ENCODE results near the gene SLC52A3. TPM values are rescaled to one million over a fixed set of nuclear protein-coding genes. Genes with fewer than 3 reads are reported as not detected.

SLC52A3 gene
- polyA plus RNA-seq, 1 donor from 2014 or later = not detected

GRCh38 chr20:753897-754635 lies 14.2 kb downstream of the SLC52A3 start:
- Mint-ChIP-seq H3K4me1 (no peaks in the 10 kb centered on the region), H3K27me3 (peaks cover 12% of the 10 kb centered on the region), H3K27ac (no peak overlapping the region), H3K9me3 (peaks cover 0 to 1% (median 0%) of the 10 kb centered on the region in 3 donors), H3K36me3 (no peaks in the 10 kb centered on the region), H3K4me3 (no peak overlapping the region)

GRCh38 chr20:753136-753535 lies 15.2 kb downstream of the SLC52A3 start:
- Mint-ChIP-seq H3K36me3 (no peaks in the 10 kb centered on the region), H3K9me3 (peaks cover 0 to 1% (median 0%) of the 10 kb centered on the region in 3 donors), H3K4me3 (no peak overlapping the region), H3K4me1 (no peaks in the 10 kb centered on the region), H3K27ac (no peak overlapping the region), H3K27me3 (peaks cover 6% of the 10 kb centered on the region)

GRCh38 chr20:752291-752690 lies 16.0 kb downstream of the SLC52A3 start:
- Mint-ChIP-seq H3K27me3 (peaks cover 3% of the 10 kb centered on the region), H3K9me3 (peaks cover 0 to 2% (median 1%) of the 10 kb centered on the region in 3 donors), H3K36me3 (no peaks in the 10 kb centered on the region), H3K4me3 (no peak overlapping the region), H3K27ac (no peak overlapping the region), H3K4me1 (no peaks in the 10 kb centered on the region)

- no peak overlapping the region for H3K27ac Mint-ChIP-seq
- no peak overlapping the region for H3K4me3 Mint-ChIP-seq
- peaks cover 0 to 4% (median 1%) of the 10 kb centered on the region in 3 donors for H3K9me3 Mint-ChIP-seq
These were observed 16.5 kb downstream of the SLC52A3 start for GRCh38 chr20:751761-752160.

GRCh38 chr20:750801-751200 lies 17.5 kb downstream of the SLC52A3 start:
- peaks cover 0 to 6% (median 3%) of the 10 kb centered on the region in 3 donors for H3K9me3 Mint-ChIP-seq
- no peaks in the 10 kb centered on the region for H3K36me3 Mint-ChIP-seq
- no peak overlapping the region for H3K27ac Mint-ChIP-seq
- H3K4me1 Mint-ChIP-seq = no peaks in the 10 kb centered on the region
- no peak overlapping the region for H3K4me3 Mint-ChIP-seq
- H3K27me3 Mint-ChIP-seq = peaks cover 3% of the 10 kb centered on the region

More at GRCh38 chr20:751761-752160, 16.5 kb downstream of the SLC52A3 start:
- H3K4me1 Mint-ChIP-seq = no peaks in the 10 kb centered on the region
- H3K27me3 Mint-ChIP-seq = peaks cover 3% of the 10 kb centered on the region
- H3K36me3 Mint-ChIP-seq = no peaks in the 10 kb centered on the region

- Mint-ChIP-seq H3K27me3 (peaks cover 3% of the 10 kb centered on the region), H3K4me3 (no peak overlapping the region), H3K36me3 (no peaks in the 10 kb centered on the region), H3K9me3 (peaks cover 3 to 17% (median 11%) of the 10 kb centered on the region in 3 donors), H3K27ac (no peak overlapping the region), H3K4me1 (no peaks in the 10 kb centered on the region)
These were observed 22.5 kb downstream of the SLC52A3 start for GRCh38 chr20:745683-746301.

- Mint-ChIP-seq H3K4me3 (no peak overlapping the region), H3K27ac (no peak overlapping the region), H3K9me3 (peaks cover 3 to 14% (median 11%) of the 10 kb centered on the region in 3 donors), H3K4me1 (peaks cover 0 to 2% (median 0%) of the 10 kb centered on the region in 3 donors), H3K36me3 (no peaks in the 10 kb centered on the region), H3K27me3 (peaks cover 9% of the 10 kb centered on the region)
These were observed 26.1 kb downstream of the SLC52A3 start for GRCh38 chr20:742156-742555.

GRCh38 chr20:741620-742019 lies 26.7 kb downstream of the SLC52A3 start:
- H3K4me1 Mint-ChIP-seq = peaks cover 0 to 2% (median 0%) of the 10 kb centered on the region in 3 donors
- H3K9me3 Mint-ChIP-seq = peaks cover 3 to 14% (median 11%) of the 10 kb centered on the region in 3 donors
- no peak overlapping the region for H3K27ac Mint-ChIP-seq
- peaks cover 2% of the 10 kb centered on the region for H3K36me3 Mint-ChIP-seq
- no peak overlapping the region for H3K4me3 Mint-ChIP-seq
- peaks cover 9% of the 10 kb centered on the region for H3K27me3 Mint-ChIP-seq

- H3K36me3 Mint-ChIP-seq = peaks cover 2% of the 10 kb centered on the region
- H3K27me3 Mint-ChIP-seq = peaks cover 9% of the 10 kb centered on the region
- peaks cover 0 to 2% (median 0%) of the 10 kb centered on the region in 3 donors for H3K4me1 Mint-ChIP-seq
- no peak overlapping the region for H3K4me3 Mint-ChIP-seq
- no peak overlapping the region for H3K27ac Mint-ChIP-seq
- H3K9me3 Mint-ChIP-seq = peaks cover 1 to 5% (median 3%) of the 10 kb centered on the region in 3 donors
These were observed 28.1 kb downstream of the SLC52A3 start for GRCh38 chr20:740162-740561.

GRCh38 chr20:739736-740135 lies 28.6 kb downstream of the SLC52A3 start:
- Mint-ChIP-seq H3K36me3 (peaks cover 2% of the 10 kb centered on the region), H3K4me3 (no peak overlapping the region), H3K4me1 (peaks cover 0 to 2% (median 0%) of the 10 kb centered on the region in 3 donors), H3K27me3 (peaks cover 9% of the 10 kb centered on the region), H3K9me3 (peaks cover 0 to 4% (median 2%) of the 10 kb centered on the region in 3 donors), H3K27ac (no peak overlapping the region)

GRCh38 chr20:733861-734260 lies 34.4 kb downstream of the SLC52A3 start:
- H3K9me3 Mint-ChIP-seq = peaks cover 0 to 7% (median 4%) of the 10 kb centered on the region in 3 donors
- H3K4me1 Mint-ChIP-seq = peaks cover 0 to 2% (median 2%) of the 10 kb centered on the region in 3 donors
- no peak overlapping the region for H3K4me3 Mint-ChIP-seq
- H3K36me3 Mint-ChIP-seq = peaks cover 2% of the 10 kb centered on the region
- no peak overlapping the region for H3K27ac Mint-ChIP-seq
- H3K27me3 Mint-ChIP-seq = peaks cover 18% of the 10 kb centered on the region

GRCh38 chr20:732727-733126 lies 35.6 kb downstream of the SLC52A3 start:
- H3K36me3 Mint-ChIP-seq = peaks cover 2% of the 10 kb centered on the region
- H3K4me3 Mint-ChIP-seq = no peak overlapping the region
- H3K4me1 Mint-ChIP-seq = peaks cover 0 to 4% (median 0%) of the 10 kb centered on the region in 3 donors
- peaks cover 23% of the 10 kb centered on the region for H3K27me3 Mint-ChIP-seq
- H3K27ac Mint-ChIP-seq = no peak overlapping the region
- peaks cover 0 to 7% (median 4%) of the 10 kb centered on the region in 3 donors for H3K9me3 Mint-ChIP-seq

GRCh38 chr20:731891-732560 lies 36.3 kb downstream of the SLC52A3 start:
- Mint-ChIP-seq H3K4me3 (no peak overlapping the region), H3K9me3 (peaks cover 0 to 7% (median 4%) of the 10 kb centered on the region in 3 donors), H3K27ac (no peak overlapping the region), H3K4me1 (peaks cover 0 to 4% (median 0%) of the 10 kb centered on the region in 3 donors), H3K27me3 (peaks cover 25% of the 10 kb centered on the region), H3K36me3 (peaks cover 2% of the 10 kb centered on the region)

- Mint-ChIP-seq H3K4me1 (peaks cover 0 to 4% (median 0%) of the 10 kb centered on the region in 3 donors), H3K4me3 (peak overlapping the region in 2 of 4 donors; percentile 14 to 65), H3K27me3 (peaks cover 36% of the 10 kb centered on the region), H3K36me3 (no peaks in the 10 kb centered on the region), H3K9me3 (peaks cover 0 to 7% (median 4%) of the 10 kb centered on the region in 3 donors), H3K27ac (no peak overlapping the region)
These were observed 38.3 kb downstream of the SLC52A3 start for GRCh38 chr20:730005-730404.

Measured in IgD-negative memory B cell (primary cell).